DOHH2 (cell line): Measurements from ENCODE around the gene ADAMTS16.

Experiments used
- H3F3A ChIP-seq: fragments of 200-600 bp; sonication (generic), shearing (Covaris generic); 2 replicates; pipeline ENCODE4 v1.6.0; 2016; ENCODE audit warnings: antibody characterized with exemption, mild to moderate bottlenecking; ENCODE audit not compliant: control insufficient read depth, insufficient read depth
- H3K27ac ChIP-seq: fragments of 200-600 bp; sonication (generic); 2 replicates; pipeline ENCODE4 v1.5.1; 2014; ENCODE audit warnings: low read depth, mild to moderate bottlenecking, low read length, moderate library complexity
- H3K27me3 ChIP-seq: fragments of 200-600 bp; sonication (generic); 2 replicates; pipeline ENCODE4 v1.6.1; 2014; ENCODE audit warnings: mild to moderate bottlenecking, low read length, mixed read lengths; ENCODE audit not compliant: control insufficient read depth
- H3K36me3 ChIP-seq: fragments of 200-600 bp; sonication (generic); 2 replicates; pipeline ENCODE4 v1.6.1; 2014; ENCODE audit warnings: mild to moderate bottlenecking, low read length, moderate library complexity, mixed read lengths; ENCODE audit not compliant: control insufficient read depth
- H3K4me1 ChIP-seq: fragments of 200-600 bp; sonication (generic); 2 replicates; pipeline ENCODE4 v1.6.1; 2014; ENCODE audit warnings: mild to moderate bottlenecking, low read length, mixed read lengths; ENCODE audit not compliant: control insufficient read depth
- H3K4me2 ChIP-seq: fragments of 200-600 bp; sonication (generic); 2 replicates; pipeline ENCODE4 v1.6.0; 2014; ENCODE audit warnings: mild to moderate bottlenecking, low read length, moderate library complexity
- H3K4me3 ChIP-seq: fragments of 200-600 bp; sonication (generic); 2 replicates; pipeline ENCODE4 v1.5.1; 2014; ENCODE audit warnings: mild to moderate bottlenecking, low read length, mixed read lengths
- H3K79me2 ChIP-seq: fragments of 200-600 bp; sonication (generic); 2 replicates; pipeline ENCODE4 v1.6.1; 2014; ENCODE audit warnings: mild to moderate bottlenecking, low read length, mixed read lengths; ENCODE audit not compliant: control insufficient read depth
- H3K9me2 ChIP-seq: fragments of 200-600 bp; sonication (generic); replicated peaks from 2 replicates; pipeline ENCODE4 v1.6.1; 2014; ENCODE audit warnings: mild to moderate bottlenecking, low read length, mixed read lengths; ENCODE audit not compliant: control insufficient read depth
- H3K9me3 ChIP-seq: fragments of 200-600 bp; sonication (generic); 2 replicates; pipeline ENCODE4 v1.6.1; 2014; ENCODE audit warnings: antibody characterized with exemption, low read length, mixed read lengths; ENCODE audit not compliant: control insufficient read depth, insufficient read depth
- H4K20me1 ChIP-seq: fragments of 200-600 bp; sonication (generic); 2 replicates; pipeline ENCODE4 v1.6.0; 2014; ENCODE audit warnings: low read depth, mild to moderate bottlenecking, antibody characterized with exemption, low read length, moderate library complexity; ENCODE audit not compliant: control insufficient read depth, insufficient read depth
- CTCF ChIP-seq: fragments of 200-600 bp; sonication (generic); IDR thresholded peaks from one replicate; pipeline ENCODE4 v1.5.1; 2014; ENCODE audit warnings: antibody characterized with exemption, mild to moderate bottlenecking, low read depth, low read length; ENCODE audit not compliant: poor library complexity, severe bottlenecking
- EZH2phosphoT487 ChIP-seq: fragments of 200-600 bp; sonication (generic); IDR thresholded peaks from 2 replicates; pipeline ENCODE4 v1.6.1; 2017; ENCODE audit warnings: borderline replicate concordance, mild to moderate bottlenecking, antibody characterized with exemption, low read length, moderate library complexity, mixed read lengths

Gene ADAMTS16

GRCh38 chr5:5181650-5182324, 41.7 kb downstream of the ADAMTS16 start:
- H3K79me2 ChIP-seq = no peaks in the 10 kb centered on the region
- H3K27ac ChIP-seq = no peak overlapping the region
- H3F3A ChIP-seq = no peaks in the 10 kb centered on the region
- no peaks in the 10 kb centered on the region for H3K4me1 ChIP-seq
- no peaks in the 10 kb centered on the region for H3K36me3 ChIP-seq
- H3K4me2 ChIP-seq = no peak overlapping the region
- H3K4me3 ChIP-seq = no peak overlapping the region
- H3K9me2 ChIP-seq = no peaks in the 10 kb centered on the region
- TF ChIP-seq EZH2phosphoT487 = no peak
- TF ChIP-seq CTCF = no peak
- H3K27me3 ChIP-seq = no peaks in the 10 kb centered on the region
- H4K20me1 ChIP-seq = no peaks in the 10 kb centered on the region
- no peaks in the 10 kb centered on the region for H3K9me3 ChIP-seq

- no peak overlapping the region for H3K4me2 ChIP-seq
Observed at GRCh38 chr5:5182508-5183188, 42.5 kb downstream of the ADAMTS16 start.

GRCh38 chr5:5183189-5183699, 43.1 kb downstream of the ADAMTS16 start:
- Histone ChIP-seq H3K27me3 (no peaks in the 10 kb centered on the region), H3K9me3 (no peaks in the 10 kb centered on the region), H4K20me1 (no peaks in the 10 kb centered on the region), H3K79me2 (no peaks in the 10 kb centered on the region), H3K9me2 (no peaks in the 10 kb centered on the region; the same call in 1 of the 2 replicates), H3K4me2 (no peak overlapping the region), H3K4me1 (no peaks in the 10 kb centered on the region), H3K27ac (no peak overlapping the region), H3K36me3 (no peaks in the 10 kb centered on the region), H3K4me3 (no peak overlapping the region), H3F3A (no peaks in the 10 kb centered on the region)
- TF ChIP-seq CTCF = no peak
- TF ChIP-seq EZH2phosphoT487 = no peak

More at GRCh38 chr5:5182508-5183188, 42.5 kb downstream of the ADAMTS16 start:
- Histone ChIP-seq H3F3A (no peaks in the 10 kb centered on the region), H3K9me3 (no peaks in the 10 kb centered on the region), H4K20me1 (no peaks in the 10 kb centered on the region), H3K27me3 (no peaks in the 10 kb centered on the region), H3K4me3 (no peak overlapping the region), H3K36me3 (no peaks in the 10 kb centered on the region), H3K9me2 (no peaks in the 10 kb centered on the region; the same call in 1 of the 2 replicates), H3K4me1 (no peaks in the 10 kb centered on the region), H3K79me2 (no peaks in the 10 kb centered on the region), H3K27ac (no peak overlapping the region)
- no peak for TF ChIP-seq EZH2phosphoT487
- no peak for TF ChIP-seq CTCF
